IMR-90 (cell line): Measurements from ENCODE around the gene HOXC5. TPM values are rescaled to one million over a fixed set of nuclear protein-coding genes. Genes with fewer than 3 reads are reported as not detected.

Experiments
- ATAC-seq: fragments of 200-7000 bp; cut with Tn5 transposase; 2 replicates; pipeline ENCODE4 v1.9.1; 2020; ENCODE audit warnings: low read depth, mild to moderate bottlenecking, moderate library complexity
- BruUV-seq: library from RNA; stranded (reverse); fragments of 400-500 nt; replicated peaks from 2 replicates; lab custom pipeline; 2021; lab: Mats Ljungman, UMichigan
- CTCF ChIA-PET: fragments of 300-600 bp; formaldehyde crosslinking; extraction: SDS; loops from one replicate; lab custom pipeline; 2021; ENCODE audit warnings: antibody characterized with exemption; lab: Yijun Ruan, JAX
- POLR2A ChIA-PET: fragments of 300-600 bp; sonication (Branson Sonifier 250); formaldehyde crosslinking; loops from one replicate; lab custom pipeline; 2022; ENCODE audit warnings: antibody characterized with exemption; ENCODE audit not compliant: unreplicated experiment; lab: Charles Lee
- DNase-seq: peaks from one replicate; pipeline ENCODE4 v3.0.0; 2013
- H2AFZ ChIP-seq: replicated peaks from 2 replicates; pipeline ENCODE3; 2013; ENCODE audit warnings: low read length, mild to moderate bottlenecking; ENCODE audit not compliant: poor library complexity
- H2AK5ac ChIP-seq: 2 replicates; pipeline ENCODE4 v1.6.1; 2013; ENCODE audit warnings: low read depth, low read length, inconsistent platforms
- H2AK9ac ChIP-seq: replicated peaks from 2 replicates; pipeline ENCODE3; 2013; ENCODE audit warnings: mild to moderate bottlenecking, low read depth, low read length, moderate library complexity; ENCODE audit not compliant: poor library complexity
- H2BK120ac ChIP-seq: 2 replicates; pipeline ENCODE4 v1.6.1; 2013; ENCODE audit warnings: low read depth, low read length, inconsistent platforms
- H2BK15ac ChIP-seq: 3 replicates; pipeline ENCODE4 v1.6.1; 2013; ENCODE audit warnings: low read depth, low read length, inconsistent platforms
- H2BK20ac ChIP-seq: 2 replicates; pipeline ENCODE4 v1.6.1; 2013; ENCODE audit warnings: low read depth, mild to moderate bottlenecking, inconsistent platforms, low read length, moderate library complexity
- H2BK5ac ChIP-seq: 2 replicates; pipeline ENCODE4 v1.6.1; 2013; ENCODE audit warnings: mild to moderate bottlenecking, low read depth, low read length, inconsistent platforms; ENCODE audit not compliant: poor library complexity, severe bottlenecking
- H3K14ac ChIP-seq: replicated peaks from 2 replicates; pipeline ENCODE4 v1.6.1; 2013; ENCODE audit warnings: low read depth, low read length, inconsistent platforms
- H3K18ac ChIP-seq: 2 replicates; pipeline ENCODE4 v1.6.1; 2013; ENCODE audit warnings: low read depth, low read length, control low read depth
- H3K23ac ChIP-seq: 2 replicates; pipeline ENCODE4 v1.6.1; 2013; ENCODE audit warnings: low read depth, low read length, inconsistent platforms
- H3K27ac ChIP-seq: 2 replicates; pipeline ENCODE4 v1.5.1; 2013; ENCODE audit warnings: mild to moderate bottlenecking, control low read depth, low read length; ENCODE audit not compliant: insufficient read depth
- H3K27me3 ChIP-seq: 2 replicates; pipeline ENCODE4 v1.6.1; 2013; ENCODE audit warnings: low read length; ENCODE audit not compliant: control insufficient read depth, insufficient read depth
- H3K36me3 ChIP-seq: 2 replicates; pipeline ENCODE4 v1.6.1; 2013; ENCODE audit warnings: low read length, mixed read lengths; ENCODE audit not compliant: control insufficient read depth, insufficient read depth
- H3K4ac ChIP-seq: 2 replicates; pipeline ENCODE4 v1.6.1; 2013; ENCODE audit warnings: low read depth, low read length, inconsistent platforms
- H3K4me1 ChIP-seq: 2 replicates; pipeline ENCODE4 v1.6.1; 2013; ENCODE audit warnings: low read length, mixed read lengths; ENCODE audit not compliant: control insufficient read depth, insufficient read depth
- H3K4me2 ChIP-seq: 2 replicates; pipeline ENCODE4 v1.6.1; 2013; ENCODE audit warnings: low read depth, mild to moderate bottlenecking, control low read depth, low read length, moderate library complexity
- H3K4me3 ChIP-seq: 2 replicates; pipeline ENCODE4 v1.5.1; 2013; ENCODE audit warnings: low read depth, mild to moderate bottlenecking, control low read depth, low read length, moderate library complexity; ENCODE audit not compliant: insufficient read depth
- H3K56ac ChIP-seq: 2 replicates; pipeline ENCODE4 v1.6.1; 2013; ENCODE audit warnings: low read length, inconsistent platforms; ENCODE audit not compliant: insufficient read depth; ENCODE audit errors: extremely low read depth
- H3K79me1 ChIP-seq, 2 experiments: 2 replicates each; pipeline ENCODE4 v1.6.1; 2013; ENCODE audit warnings: low read length in 2 of 2, inconsistent platforms in 1 of 2, low read depth in 1 of 2
- H3K9ac ChIP-seq: 2 replicates; pipeline ENCODE4 v1.6.1; 2013; ENCODE audit warnings: low read depth, low read length, control low read depth
- H3K9me1 ChIP-seq: 2 replicates; pipeline ENCODE4 v1.6.1; 2013; ENCODE audit warnings: low read length, inconsistent platforms; ENCODE audit not compliant: insufficient read depth
- H3K9me3 ChIP-seq: 2 replicates; pipeline ENCODE4 v1.6.1; 2013; ENCODE audit warnings: low read length; ENCODE audit not compliant: control insufficient read depth, insufficient read depth
- H4K20me1 ChIP-seq: 2 replicates; pipeline ENCODE4 v1.6.1; 2013; ENCODE audit warnings: low read length, inconsistent platforms; ENCODE audit not compliant: insufficient read depth
- H4K5ac ChIP-seq: 2 replicates; pipeline ENCODE4 v1.6.1; 2013; ENCODE audit warnings: mild to moderate bottlenecking, low read depth, low read length, control low read depth
- H4K8ac ChIP-seq, 2 experiments: 2 replicates each; pipeline ENCODE4 v1.6.1; 2013; ENCODE audit warnings: low read depth in 2 of 2, low read length in 2 of 2, control low read depth in 1 of 2, inconsistent platforms in 1 of 2
- H4K91ac ChIP-seq: 2 replicates; pipeline ENCODE4 v1.6.1; 2013; ENCODE audit warnings: low read depth, low read length, inconsistent platforms; ENCODE audit not compliant: insufficient read depth
- BHLHE40 ChIP-seq: fragments of 150-350 bp; IDR thresholded peaks from 2 replicates; pipeline ENCODE4 v1.6.1; 2016; ENCODE audit warnings: mild to moderate bottlenecking, low read depth, low read length
- CEBPB ChIP-seq: IDR thresholded peaks from 2 replicates; pipeline ENCODE4 v1.6.1; 2012; ENCODE audit warnings: low read depth, low read length, improper control_type of control experiment
- CHD1 ChIP-seq: IDR thresholded peaks from 2 replicates; pipeline ENCODE4 v1.6.1; 2012; ENCODE audit warnings: low read depth, low read length, improper control_type of control experiment
- FOS ChIP-seq: fragments of 150-350 bp; IDR thresholded peaks from 2 replicates; pipeline ENCODE4 v1.6.1; 2016; ENCODE audit warnings: low read depth, low read length
- MAFK ChIP-seq: IDR thresholded peaks from 2 replicates; pipeline ENCODE4 v1.6.1; 2012; ENCODE audit warnings: low read depth, low read length, improper control_type of control experiment
- MAZ ChIP-seq: IDR thresholded peaks from 2 replicates; pipeline ENCODE4 v1.6.1; 2012; ENCODE audit warnings: low read depth, mild to moderate bottlenecking, low read length, improper control_type of control experiment, moderate library complexity, borderline replicate concordance
- NFE2L2 ChIP-seq: fragments of 150-350 bp; IDR thresholded peaks from 2 replicates; pipeline ENCODE4 v1.6.1; 2016; ENCODE audit warnings: low read depth, mild to moderate bottlenecking, low read length
- POLR2A ChIP-seq: IDR thresholded peaks from 2 replicates; pipeline ENCODE4 v1.6.1; 2012; ENCODE audit warnings: mild to moderate bottlenecking, low read depth, low read length
- RAD21 ChIP-seq: IDR thresholded peaks from 2 replicates; pipeline ENCODE4 v1.6.1; 2012; ENCODE audit warnings: low read length, improper control_type of control experiment
- RCOR1 ChIP-seq: IDR thresholded peaks from 2 replicates; pipeline ENCODE4 v1.6.1; 2012; ENCODE audit warnings: mild to moderate bottlenecking, low read length, improper control_type of control experiment; ENCODE audit not compliant: insufficient replicate concordance
- RFX5 ChIP-seq: IDR thresholded peaks from 2 replicates; pipeline ENCODE4 v1.8.0; 2012; ENCODE audit warnings: low read depth, mild to moderate bottlenecking, low read length, moderate library complexity
- SMC3 ChIP-seq: fragments of 150-350 bp; IDR thresholded peaks from 2 replicates; pipeline ENCODE4 v1.6.1; 2016; ENCODE audit warnings: low read depth, mild to moderate bottlenecking, antibody characterized with exemption, low read length, moderate library complexity
- WGBS, 2 experiments: methylation state at CpG; one replicate each; pipeline versions ENCODE4 v1.1.5 to v1.1.7; 2013; ENCODE audit warnings: missing lambda C conversion rate in 2 of 2; ENCODE audit not compliant: insufficient read length in 1 of 2; ENCODE audit errors: extremely low coverage in 2 of 2; 5-methylcytosine and 5-hydroxymethylcytosine counted together
- dilution Hi-C: fragments of 300-500 bp; cut with HindIII; formaldehyde crosslinking; loops from one replicate; pipeline ENCODE4 v1.14.3; 2018; ENCODE audit warnings: low sequenced_read_pairs; ENCODE audit not compliant: unreplicated experiment
- in situ Hi-C: fragments of 300-500 bp; cut with MboI; formaldehyde crosslinking; loops from 3 replicates; pipeline ENCODE4 v1.14.3; 2019; ENCODE audit warnings: low sequenced_read_pairs, inconsistent platforms, mixed read lengths
- intact Hi-C: fragments of 100-400 bp; cut with micrococcal nuclease; formaldehyde crosslinking; loops from 2 replicates; pipeline ENCODE4 v1.10.0; 2022
- polyA plus RNA-seq, 3 experiments: library from polyadenylated mRNA; depleted of rRNA; stranded (reverse); fragments of >200 nt; gene quantifications; 2 replicates each; pipeline ENCODE4 v1.2.3, GENCODE V29; 2012; ENCODE audit warnings: low replicate concordance in 1 of 3
- total RNA-seq: library from RNA; depleted of rRNA; stranded (reverse); fragments of >200 nt; gene quantifications from 2 replicates; pipeline ENCODE4 v1.2.3, GENCODE V29; 2012
- TF ChIP-seq, protein P1 (sequence below): fragments of 150-350 bp; IDR thresholded peaks from 2 replicates; pipeline ENCODE4 v1.6.1; 2017; ENCODE audit warnings: mild to moderate bottlenecking, antibody characterized with exemption, low read length, low read depth
- TF ChIP-seq, protein P2 (sequence below): fragments of 150-350 bp; IDR thresholded peaks from 2 replicates; pipeline ENCODE4 v1.6.1; 2016; ENCODE audit warnings: low read depth, mild to moderate bottlenecking, low read length, moderate library complexity, borderline replicate concordance
- TF ChIP-seq, protein P3 (sequence below): conservative IDR thresholded peaks from 2 replicates; pipeline ENCODE4 v1.5.1; 2012; ENCODE audit warnings: mild to moderate bottlenecking, low read depth, low read length, improper control_type of control experiment

Gene HOXC5
- total and polyA plus RNA-seq, 2 of the 4 experiments (the other 2 are of a cell fraction) = not detected

DNA sequence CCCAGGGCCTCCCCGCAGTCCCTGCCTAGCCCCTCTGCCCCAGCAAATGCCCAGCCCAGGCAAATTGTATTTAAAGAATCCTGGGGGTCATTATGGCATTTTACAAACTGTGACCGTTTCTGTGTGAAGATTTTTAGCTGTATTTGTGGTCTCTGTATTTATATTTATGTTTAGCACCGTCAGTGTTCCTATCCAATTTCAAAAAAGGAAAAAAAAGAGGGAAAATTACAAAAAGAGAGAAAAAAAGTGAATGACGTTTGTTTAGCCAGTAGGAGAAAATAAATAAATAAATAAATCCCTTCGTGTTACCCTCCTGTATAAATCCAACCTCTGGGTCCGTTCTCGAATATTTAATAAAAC lies 2.4 kb upstream of the HOXC5 start:
- no peaks in the 10 kb centered on the region for H3K36me3 ChIP-seq
- ChIA-PET CTCF (no interaction called here), POLR2A (no interaction called here)
- no peak overlapping the region for H3K4ac ChIP-seq
- no TSS peak for BruUV-seq
- no peaks in the 10 kb centered on the region for H4K20me1 ChIP-seq
- H2BK5ac ChIP-seq = no peak overlapping the region
- no peak overlapping the region for H3K56ac ChIP-seq
- H4K91ac ChIP-seq = no peak overlapping the region
- no peak overlapping the region for H4K5ac ChIP-seq
- no peak overlapping the region for H2BK120ac ChIP-seq
- H2BK20ac ChIP-seq = no peak overlapping the region
- H2AK9ac ChIP-seq = no peak overlapping the region
- TF ChIP-seq MAZ (no peak), RFX5 (no peak), BHLHE40 (no peak), NFE2L2 (no peak), MAFK (no peak), CHD1 (no peak), POLR2A (no peak), RCOR1 (no peak), RAD21 (no peak), SMC3 (no peak), CEBPB (no peak), FOS (no peak)
- TF ChIP-seq, protein P1, sequence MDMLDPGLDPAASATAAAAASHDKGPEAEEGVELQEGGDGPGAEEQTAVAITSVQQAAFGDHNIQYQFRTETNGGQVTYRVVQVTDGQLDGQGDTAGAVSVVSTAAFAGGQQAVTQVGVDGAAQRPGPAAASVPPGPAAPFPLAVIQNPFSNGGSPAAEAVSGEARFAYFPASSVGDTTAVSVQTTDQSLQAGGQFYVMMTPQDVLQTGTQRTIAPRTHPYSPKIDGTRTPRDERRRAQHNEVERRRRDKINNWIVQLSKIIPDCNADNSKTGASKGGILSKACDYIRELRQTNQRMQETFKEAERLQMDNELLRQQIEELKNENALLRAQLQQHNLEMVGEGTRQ = no peak
- TF ChIP-seq, protein P2, sequence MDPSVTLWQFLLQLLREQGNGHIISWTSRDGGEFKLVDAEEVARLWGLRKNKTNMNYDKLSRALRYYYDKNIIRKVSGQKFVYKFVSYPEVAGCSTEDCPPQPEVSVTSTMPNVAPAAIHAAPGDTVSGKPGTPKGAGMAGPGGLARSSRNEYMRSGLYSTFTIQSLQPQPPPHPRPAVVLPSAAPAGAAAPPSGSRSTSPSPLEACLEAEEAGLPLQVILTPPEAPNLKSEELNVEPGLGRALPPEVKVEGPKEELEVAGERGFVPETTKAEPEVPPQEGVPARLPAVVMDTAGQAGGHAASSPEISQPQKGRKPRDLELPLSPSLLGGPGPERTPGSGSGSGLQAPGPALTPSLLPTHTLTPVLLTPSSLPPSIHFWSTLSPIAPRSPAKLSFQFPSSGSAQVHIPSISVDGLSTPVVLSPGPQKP = no peak
- TF ChIP-seq, protein P3, sequence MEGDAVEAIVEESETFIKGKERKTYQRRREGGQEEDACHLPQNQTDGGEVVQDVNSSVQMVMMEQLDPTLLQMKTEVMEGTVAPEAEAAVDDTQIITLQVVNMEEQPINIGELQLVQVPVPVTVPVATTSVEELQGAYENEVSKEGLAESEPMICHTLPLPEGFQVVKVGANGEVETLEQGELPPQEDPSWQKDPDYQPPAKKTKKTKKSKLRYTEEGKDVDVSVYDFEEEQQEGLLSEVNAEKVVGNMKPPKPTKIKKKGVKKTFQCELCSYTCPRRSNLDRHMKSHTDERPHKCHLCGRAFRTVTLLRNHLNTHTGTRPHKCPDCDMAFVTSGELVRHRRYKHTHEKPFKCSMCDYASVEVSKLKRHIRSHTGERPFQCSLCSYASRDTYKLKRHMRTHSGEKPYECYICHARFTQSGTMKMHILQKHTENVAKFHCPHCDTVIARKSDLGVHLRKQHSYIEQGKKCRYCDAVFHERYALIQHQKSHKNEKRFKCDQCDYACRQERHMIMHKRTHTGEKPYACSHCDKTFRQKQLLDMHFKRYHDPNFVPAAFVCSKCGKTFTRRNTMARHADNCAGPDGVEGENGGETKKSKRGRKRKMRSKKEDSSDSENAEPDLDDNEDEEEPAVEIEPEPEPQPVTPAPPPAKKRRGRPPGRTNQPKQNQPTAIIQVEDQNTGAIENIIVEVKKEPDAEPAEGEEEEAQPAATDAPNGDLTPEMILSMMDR = no peak
- peaks cover 86% of the 10 kb centered on the region for H3K27me3 ChIP-seq
- no peaks in the 10 kb centered on the region for H3K9me1 ChIP-seq
- ATAC-seq (no peak), DNase-seq (no peak)
- H2BK15ac ChIP-seq = no peak overlapping the region
- WGBS, 2 experiments = no CpG with 5 or more reads among the region's 7 CpGs
- no peak overlapping the region for H3K14ac ChIP-seq
- no peak overlapping the region for H3K27ac ChIP-seq
- no peaks in the 10 kb centered on the region for H3K79me1 ChIP-seq
- no peaks in the 10 kb centered on the region for H3K4me1 ChIP-seq
- intact Hi-C loops (no loop called here), dilution Hi-C loops (no loop called here), in situ Hi-C loops (no loop called here)
- no peak overlapping the region for H2AFZ ChIP-seq
- H3K9ac ChIP-seq = no peak overlapping the region
- no peak overlapping the region for H4K8ac ChIP-seq
- H3K4me2 ChIP-seq = no peak overlapping the region
- no peak overlapping the region for H3K4me3 ChIP-seq
- no peak overlapping the region for H3K18ac ChIP-seq
- H3K23ac ChIP-seq = no peak overlapping the region
- H3K9me3 ChIP-seq = peaks cover 11% of the 10 kb centered on the region
- H2AK5ac ChIP-seq = no peak overlapping the region
